Mucosa of descending colon (tissue), 3 donors: Measurements from ENCODE around the gene PLVAP. TPM values are rescaled to one million over a fixed set of nuclear protein-coding genes. Genes with fewer than 3 reads are reported as not detected.

Experiments used
- ATAC-seq: fragments of 200-7000 bp; cut with Tn5 transposase; one replicate; pipeline ENCODE4 v1.9.1; 2020; ENCODE audit warnings: mild to moderate bottlenecking, moderate library complexity
- DNase-seq, 3 donors: peaks; one replicate each; pipeline ENCODE4 v3.0.0-alpha.2; 2020
- H3K36me3 ChIP-seq: fragments of 200-600 bp; one replicate; pipeline ENCODE4 v1.8.0; 2021; ENCODE audit warnings: low read depth, mild to moderate bottlenecking
- H3K4me1 ChIP-seq: fragments of 200-600 bp; one replicate; pipeline ENCODE4 v1.8.0; 2021; ENCODE audit warnings: low read depth, mild to moderate bottlenecking
- H3K4me3 ChIP-seq: fragments of 200-600 bp; one replicate; pipeline ENCODE4 v1.8.0; 2021; ENCODE audit warnings: mild to moderate bottlenecking
- H3K9me3 ChIP-seq: fragments of 200-600 bp; one replicate; pipeline ENCODE4 v1.8.0; 2021; ENCODE audit warnings: mild to moderate bottlenecking
- intact Hi-C, 2 donors: fragments of 100-400 bp; cut with DNase I in 1 of 2; cut with micrococcal nuclease in 1 of 2; formaldehyde crosslinking; loops; one replicate each; pipeline versions ENCODE4 v1.11.0 to v1.11.1; 2022; cut with DNase I, micrococcal nuclease
- total RNA-seq, 3 donors: library from RNA; stranded (reverse); fragmentation: NEBNext Ultra II Directional in 2 of 3; extraction: Animal tissue kit (Norgen Biotek cat#: 25700) in 2 of 3; gene quantifications; one replicate each; pipeline versions ENCODE4 v1.2.1 to v1.2.4, GENCODE V29; 2021 to 2023
- TF ChIP-seq, protein P1 (sequence below): fragments of 200-600 bp; IDR thresholded peaks from one replicate; pipeline ENCODE4 v1.8.0; 2022; ENCODE audit warnings: antibody characterized with exemption, mild to moderate bottlenecking
- donor health status: DM: no; HTN: no; CAD: no; lungs with moderate emphysema.
- donor health status: DM: no; HTN: no; CAD: no.
- donor health status: DM: no; HTN: yes; CAD: no.

PLVAP gene
- total RNA-seq, 3 donors from 2014 or later, result 22.2 to 42.2 (median 32.8) TPM

DNA sequence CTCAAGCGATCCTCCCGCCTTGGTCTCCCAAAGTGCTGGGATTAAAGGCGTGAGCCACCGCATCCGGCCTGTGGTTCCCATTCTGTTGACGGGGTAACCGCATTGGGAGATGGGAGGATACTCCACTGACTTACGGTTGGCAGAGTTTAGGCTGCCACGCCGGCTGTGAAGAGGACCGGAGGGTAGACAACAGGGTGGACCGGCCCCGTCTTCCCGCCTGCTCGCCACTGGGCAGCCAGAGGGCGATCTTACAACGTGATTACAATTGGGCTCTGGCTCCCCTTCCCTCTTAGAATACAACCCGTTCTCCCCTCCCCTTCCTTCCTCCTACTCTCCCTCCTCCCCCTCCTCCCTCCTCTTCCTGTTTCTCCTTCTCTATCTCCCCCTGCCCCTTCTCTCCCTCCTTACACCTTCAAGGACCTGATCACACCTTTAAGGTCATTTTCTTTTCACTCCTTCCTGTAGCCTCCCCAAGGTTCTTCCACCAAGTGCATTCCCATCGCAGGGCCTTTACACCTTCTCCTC, 17.8 kb upstream of the PLVAP start:
- no peaks in the 10 kb centered on the region for H3K9me3 ChIP-seq
- H3K4me1 ChIP-seq, result peaks cover 12% of the 10 kb centered on the region
- no peak overlapping the region for H3K4me3 ChIP-seq
- H3K36me3 ChIP-seq, result no peaks in the 10 kb centered on the region
- intact Hi-C loops, result loop anchor here in 1 of 2 donors (10.0 kb wide), 2 partner anchors 70 to 100 kb away; partner anchors contain the start of gene NXNL1
- TF ChIP-seq, protein P1, sequence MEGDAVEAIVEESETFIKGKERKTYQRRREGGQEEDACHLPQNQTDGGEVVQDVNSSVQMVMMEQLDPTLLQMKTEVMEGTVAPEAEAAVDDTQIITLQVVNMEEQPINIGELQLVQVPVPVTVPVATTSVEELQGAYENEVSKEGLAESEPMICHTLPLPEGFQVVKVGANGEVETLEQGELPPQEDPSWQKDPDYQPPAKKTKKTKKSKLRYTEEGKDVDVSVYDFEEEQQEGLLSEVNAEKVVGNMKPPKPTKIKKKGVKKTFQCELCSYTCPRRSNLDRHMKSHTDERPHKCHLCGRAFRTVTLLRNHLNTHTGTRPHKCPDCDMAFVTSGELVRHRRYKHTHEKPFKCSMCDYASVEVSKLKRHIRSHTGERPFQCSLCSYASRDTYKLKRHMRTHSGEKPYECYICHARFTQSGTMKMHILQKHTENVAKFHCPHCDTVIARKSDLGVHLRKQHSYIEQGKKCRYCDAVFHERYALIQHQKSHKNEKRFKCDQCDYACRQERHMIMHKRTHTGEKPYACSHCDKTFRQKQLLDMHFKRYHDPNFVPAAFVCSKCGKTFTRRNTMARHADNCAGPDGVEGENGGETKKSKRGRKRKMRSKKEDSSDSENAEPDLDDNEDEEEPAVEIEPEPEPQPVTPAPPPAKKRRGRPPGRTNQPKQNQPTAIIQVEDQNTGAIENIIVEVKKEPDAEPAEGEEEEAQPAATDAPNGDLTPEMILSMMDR, result peak; percentile 24
- ATAC-seq (peak; percentile 42), DNase-seq (peak; percentile 59 to 79 (median 64))

DNA sequence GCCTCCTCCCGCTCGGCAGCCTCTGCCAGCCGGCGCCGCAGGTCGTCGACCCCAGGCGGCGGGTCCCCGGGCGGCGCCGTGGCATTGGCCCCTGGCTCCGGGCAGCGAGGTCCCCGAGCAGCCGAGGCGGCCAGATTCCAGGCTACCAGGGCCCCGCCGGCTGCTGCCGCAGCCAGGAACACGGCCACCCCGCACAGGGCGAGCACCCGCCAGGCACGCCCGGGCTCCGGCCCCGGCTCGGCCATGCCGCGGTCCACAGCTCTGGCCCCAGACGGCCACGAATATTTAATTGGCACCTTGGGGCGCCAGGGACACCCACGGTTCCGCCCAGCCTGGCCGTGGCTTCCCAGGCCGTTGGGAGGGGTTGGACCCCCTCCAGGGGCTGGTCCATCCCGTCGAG, 16.8 kb upstream of the PLVAP start, which contains the start of gene CCDC194:
Gene CCDC194 (minus strand): TSS at position 283 of the 400 bp plus-strand sequence. CDS start 38 bp downstream, at position 245.
- Histone ChIP-seq H3K9me3 (no peaks in the 10 kb centered on the region), H3K4me3 (no peak within 1 kb of the TSS), H3K4me1 (peaks cover 12% of the 10 kb centered on the region), H3K36me3 (no peaks in the 10 kb centered on the region)
- intact Hi-C loops, result loop anchor here in 1 of 2 donors (10.0 kb wide), 2 partner anchors 71 to 99 kb away; partner anchors contain the start of gene NXNL1
- TF ChIP-seq, protein P1, result no peak
- ATAC-seq (no peak), DNase-seq (no peak)

DNA sequence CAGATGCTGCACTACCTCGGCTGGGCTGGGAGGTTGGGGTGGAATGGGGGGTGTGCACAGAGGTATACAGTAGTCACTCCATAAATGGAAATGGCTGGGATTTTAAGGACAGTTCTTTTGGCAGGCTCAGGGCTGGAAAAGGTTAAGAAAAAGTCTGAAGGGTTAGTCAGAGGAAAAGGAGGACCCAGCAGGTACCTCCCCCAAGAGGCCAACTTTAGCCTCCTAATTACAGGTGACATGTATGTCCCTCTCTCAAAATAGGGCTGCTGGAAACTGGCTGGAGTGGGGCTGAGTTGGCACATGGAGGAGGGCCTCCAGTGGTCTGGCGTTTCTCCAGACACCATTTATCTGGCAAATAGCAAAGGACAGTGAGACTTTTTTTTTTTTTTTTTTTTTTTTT, 15.9 kb upstream of the PLVAP start:
- DNase-seq (no peak), ATAC-seq (no peak)
- Histone ChIP-seq H3K36me3 (no peaks in the 10 kb centered on the region), H3K9me3 (no peaks in the 10 kb centered on the region), H3K4me1 (peaks cover 12% of the 10 kb centered on the region), H3K4me3 (no peak overlapping the region)
- TF ChIP-seq, protein P1, result no peak
- intact Hi-C loops, result loop anchor here in 1 of 2 donors (10.0 kb wide), 2 partner anchors 72 to 98 kb away; partner anchors contain the start of gene NXNL1

DNA sequence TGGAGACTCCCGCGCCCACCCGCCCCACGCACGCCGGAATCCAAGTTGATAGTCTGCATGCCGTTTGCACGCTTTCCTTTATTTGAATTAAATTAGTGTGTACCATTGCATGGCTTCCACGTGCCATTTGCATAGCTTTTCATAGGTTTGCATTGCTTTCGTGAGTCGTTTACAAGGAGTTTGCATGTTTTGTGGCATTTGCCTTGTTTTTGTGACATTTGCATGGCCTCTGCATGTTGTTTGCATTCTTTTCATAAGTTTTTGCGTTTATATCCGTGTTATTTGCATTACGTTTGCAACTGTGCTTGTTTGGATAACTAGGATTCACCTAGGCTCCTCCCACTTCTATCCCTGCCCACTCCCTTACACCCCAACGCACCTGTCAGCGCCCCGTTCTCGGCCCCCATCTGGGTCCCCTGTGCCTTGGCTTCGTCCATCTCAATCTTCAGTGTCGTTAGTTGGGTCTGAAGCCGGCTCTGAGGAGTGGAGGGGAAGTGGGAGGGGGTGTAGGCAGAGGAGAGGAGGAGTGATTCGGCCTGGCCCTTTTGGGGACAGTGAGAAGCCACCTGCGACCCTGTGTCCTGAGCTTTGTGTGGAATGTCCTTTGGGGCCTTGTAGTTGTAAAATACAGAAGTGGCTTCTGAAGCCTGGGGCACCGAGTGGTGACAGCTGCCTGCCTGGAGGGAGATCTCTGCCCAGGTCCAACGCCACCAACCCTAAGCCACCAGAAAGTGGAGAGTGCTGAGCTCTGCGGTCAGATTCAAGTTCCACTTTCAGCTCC, 14.4 kb upstream of the PLVAP start:
- H3K9me3 ChIP-seq, result no peaks in the 10 kb centered on the region
- intact Hi-C loops, result loop anchor here in 1 of 2 donors (10.0 kb wide), 2 partner anchors 73 to 97 kb away; partner anchors contain the start of gene NXNL1
- TF ChIP-seq, protein P1, result no peak
- H3K4me1 ChIP-seq, result peaks cover 12% of the 10 kb centered on the region
- H3K4me3 ChIP-seq, result no peak overlapping the region
- no peaks in the 10 kb centered on the region for H3K36me3 ChIP-seq
- ATAC-seq (peak; percentile 6), DNase-seq (no peak)

DNA sequence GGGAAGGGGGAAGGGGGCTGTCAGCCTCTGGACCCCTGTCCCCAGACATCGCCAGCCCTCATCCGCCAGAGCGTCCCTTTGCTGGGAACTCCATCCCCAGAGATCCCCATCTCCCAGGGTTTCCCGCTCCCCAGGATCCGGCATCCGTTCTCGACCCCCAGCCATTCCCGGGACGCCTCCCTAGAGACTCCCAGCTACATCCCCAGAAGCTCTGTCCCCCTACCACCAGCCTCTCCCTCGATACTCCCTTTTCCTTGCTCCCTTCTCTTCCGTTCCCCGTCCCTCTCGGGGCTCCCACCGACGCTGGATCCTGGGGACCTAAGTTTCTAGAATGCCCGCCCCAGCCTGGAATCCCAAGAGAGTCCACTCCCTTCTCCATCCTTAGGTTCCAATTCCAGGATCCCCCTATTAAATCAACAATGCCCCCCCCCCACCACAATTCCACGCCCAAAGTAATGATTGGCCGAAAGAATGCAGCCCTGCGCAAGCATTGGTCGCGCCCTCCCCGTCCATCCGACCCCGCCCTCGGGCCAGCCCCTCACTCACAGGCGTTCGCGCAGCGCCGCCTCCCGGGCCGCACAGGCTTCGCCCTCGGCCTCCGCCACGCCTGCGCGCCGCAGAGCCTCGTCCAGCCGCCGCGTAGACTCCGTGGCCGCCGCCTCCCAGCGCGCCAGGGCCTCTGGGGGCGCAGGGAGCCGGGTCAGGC, 13.7 kb upstream of the PLVAP start:
- ATAC-seq, result peak; percentile 99
- intact Hi-C loops, result loop anchor here in 1 of 2 donors (10.0 kb wide), 2 partner anchors 74 to 96 kb away; partner anchors contain the start of gene NXNL1
- peak; percentile 92 to 93 (median 92) for DNase-seq
- TF ChIP-seq, protein P1, result peak; percentile 74
- Histone ChIP-seq H3K4me1 (peaks cover 12% of the 10 kb centered on the region), H3K9me3 (no peaks in the 10 kb centered on the region), H3K36me3 (no peaks in the 10 kb centered on the region), H3K4me3 (no peak overlapping the region)
